Colonic mucosa (tissue), 4 donors: ENCODE results near the gene SMAD3. TPM values are rescaled to one million over a fixed set of nuclear protein-coding genes. Genes with fewer than 3 reads are reported as not detected.

Experiments
- DNase-seq: peaks from one replicate; pipeline ENCODE4 v3.0.0-alpha.2; 2020
- H3K27ac ChIP-seq: fragments of 200-600 bp; one replicate; pipeline ENCODE4 v1.8.0; 2021
- H3K27me3 ChIP-seq: fragments of 200-600 bp; one replicate; pipeline ENCODE4 v1.8.0; 2021
- H3K36me3 ChIP-seq: fragments of 200-600 bp; one replicate; pipeline ENCODE4 v1.8.0; 2021
- H3K4me1 ChIP-seq: fragments of 200-600 bp; one replicate; pipeline ENCODE4 v1.8.0; 2021; ENCODE audit warnings: mild to moderate bottlenecking
- H3K4me3 ChIP-seq: fragments of 200-600 bp; one replicate; pipeline ENCODE4 v1.8.0; 2021
- H3K9ac ChIP-seq, 2 donors: one replicate each; pipeline ENCODE4 v1.7.0; 2013; ENCODE audit warnings: control low read depth in 2 of 2, low read depth in 2 of 2, low read length in 2 of 2
- H3K9me3 ChIP-seq: fragments of 200-600 bp; one replicate; pipeline ENCODE4 v1.8.0; 2021
- intact Hi-C: fragments of 100-400 bp; cut with DNase I; formaldehyde crosslinking; loops from one replicate; pipeline ENCODE4 v1.14.1; 2022
- total RNA-seq, 2 donors: library from RNA; stranded (reverse); fragmentation: NEBNext Ultra II Directional in 1 of 2; extraction: Animal tissue kit (Norgen Biotek cat#: 25700) in 1 of 2; gene quantifications; one replicate each; pipeline ENCODE4 v1.2.1, GENCODE V29; 2021
- TF ChIP-seq, protein P1 (sequence below): fragments of 200-600 bp; IDR thresholded peaks from one replicate; pipeline ENCODE4 v1.8.0; 2022; ENCODE audit warnings: antibody characterized with exemption, mild to moderate bottlenecking
- donor health status: healthy.
- donor health status: DM: no; HTN: no; CAD: no.
- donor health status: DM: no; HTN: no; CAD: no.

SMAD3 gene
- total RNA-seq, 2 donors from 2014 or later: 38.6 to 62.1 TPM

DNA sequence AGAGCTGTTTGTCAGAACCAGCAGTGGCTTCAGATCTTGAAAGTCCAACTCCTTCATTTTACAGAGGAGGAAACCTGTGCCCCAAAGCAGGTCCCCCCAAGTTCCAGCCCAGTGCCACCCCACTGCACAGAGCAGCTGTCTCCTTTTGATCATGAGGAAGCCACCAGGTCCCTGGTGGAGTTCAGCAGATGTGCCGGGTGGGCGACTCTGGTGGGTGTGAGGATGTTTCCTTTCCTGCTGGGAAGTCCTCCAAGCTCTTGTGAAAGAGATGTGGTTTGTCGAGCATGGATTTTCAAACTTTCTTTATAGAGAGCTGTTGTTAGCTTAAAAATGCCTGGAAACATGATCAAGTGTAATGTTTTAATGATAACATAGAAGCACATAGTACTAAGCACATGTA is 52.0 kb downstream of the SMAD3 start:
- Histone ChIP-seq H3K4me1 (peaks cover 25% of the 10 kb centered on the region), H3K9me3 (no peaks in the 10 kb centered on the region), H3K4me3 (no peak overlapping the region), H3K27ac (peak overlapping the region; percentile 42), H3K27me3 (no peaks in the 10 kb centered on the region), H3K9ac (no peak overlapping the region), H3K36me3 (no peaks in the 10 kb centered on the region)
- TF ChIP-seq, protein P1, sequence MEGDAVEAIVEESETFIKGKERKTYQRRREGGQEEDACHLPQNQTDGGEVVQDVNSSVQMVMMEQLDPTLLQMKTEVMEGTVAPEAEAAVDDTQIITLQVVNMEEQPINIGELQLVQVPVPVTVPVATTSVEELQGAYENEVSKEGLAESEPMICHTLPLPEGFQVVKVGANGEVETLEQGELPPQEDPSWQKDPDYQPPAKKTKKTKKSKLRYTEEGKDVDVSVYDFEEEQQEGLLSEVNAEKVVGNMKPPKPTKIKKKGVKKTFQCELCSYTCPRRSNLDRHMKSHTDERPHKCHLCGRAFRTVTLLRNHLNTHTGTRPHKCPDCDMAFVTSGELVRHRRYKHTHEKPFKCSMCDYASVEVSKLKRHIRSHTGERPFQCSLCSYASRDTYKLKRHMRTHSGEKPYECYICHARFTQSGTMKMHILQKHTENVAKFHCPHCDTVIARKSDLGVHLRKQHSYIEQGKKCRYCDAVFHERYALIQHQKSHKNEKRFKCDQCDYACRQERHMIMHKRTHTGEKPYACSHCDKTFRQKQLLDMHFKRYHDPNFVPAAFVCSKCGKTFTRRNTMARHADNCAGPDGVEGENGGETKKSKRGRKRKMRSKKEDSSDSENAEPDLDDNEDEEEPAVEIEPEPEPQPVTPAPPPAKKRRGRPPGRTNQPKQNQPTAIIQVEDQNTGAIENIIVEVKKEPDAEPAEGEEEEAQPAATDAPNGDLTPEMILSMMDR: no peak
- no peak for DNase-seq
- intact Hi-C loops: no loop called here

DNA sequence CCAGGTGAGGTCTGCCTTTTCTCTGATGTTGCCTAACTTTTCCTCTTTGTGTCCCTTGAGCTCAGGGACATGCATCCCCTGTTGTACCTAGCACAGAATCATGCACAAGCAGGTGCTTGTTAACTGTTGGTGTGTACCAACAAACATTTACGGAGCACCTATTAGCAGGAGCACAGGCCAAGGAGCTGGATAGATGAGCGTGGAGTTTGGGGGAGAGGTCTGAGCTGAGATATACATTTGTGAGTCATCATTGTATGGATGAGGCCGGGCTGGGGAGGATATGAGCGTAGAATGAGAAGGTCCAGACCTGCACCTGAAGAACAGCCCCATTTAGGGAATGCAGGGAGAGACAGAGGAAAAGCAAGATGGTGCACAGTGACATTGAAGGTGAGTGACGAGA is 53.4 kb downstream of the SMAD3 start:
- Histone ChIP-seq H3K9ac (no peak overlapping the region), H3K4me3 (no peak overlapping the region), H3K27me3 (no peaks in the 10 kb centered on the region), H3K27ac (no peak overlapping the region), H3K36me3 (no peaks in the 10 kb centered on the region), H3K4me1 (peaks cover 25% of the 10 kb centered on the region), H3K9me3 (no peaks in the 10 kb centered on the region)
- intact Hi-C loops: no loop called here
- TF ChIP-seq, protein P1: no peak
- DNase-seq: no peak

DNA sequence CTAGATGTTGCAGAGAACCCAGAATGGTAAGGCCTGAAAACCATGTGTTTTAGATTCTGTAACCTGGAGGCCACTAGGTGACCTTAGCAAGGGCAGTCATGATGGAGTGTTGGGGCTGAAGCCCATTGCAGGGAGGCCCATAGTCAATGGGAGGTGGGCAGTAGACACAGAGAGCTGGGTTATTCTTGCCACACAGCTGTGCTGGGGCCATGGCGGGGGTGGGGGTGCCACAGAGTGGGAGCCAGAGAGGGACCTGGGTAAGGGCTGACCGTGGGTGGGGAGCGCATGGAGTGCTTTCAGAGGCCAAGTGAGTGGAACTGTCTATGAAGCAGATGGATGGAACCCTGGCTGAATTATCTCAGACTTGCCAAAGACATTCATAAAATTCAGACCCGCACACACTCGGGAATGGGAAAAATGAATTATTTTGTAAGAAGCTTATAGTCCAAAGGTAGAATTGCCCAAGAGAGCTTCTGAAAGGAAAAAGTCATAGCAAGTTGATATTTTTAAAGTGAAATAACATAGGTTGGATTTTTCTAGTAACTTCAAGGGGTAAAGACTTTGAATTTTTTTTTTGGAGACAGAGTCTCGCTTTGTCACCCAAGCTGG is 53.9 kb downstream of the SMAD3 start:
- intact Hi-C loops: no loop called here
- Histone ChIP-seq H3K4me3 (no peak overlapping the region), H3K9me3 (no peaks in the 10 kb centered on the region), H3K27me3 (no peaks in the 10 kb centered on the region), H3K9ac (no peak overlapping the region), H3K27ac (peak overlapping the region; percentile 75), H3K36me3 (no peaks in the 10 kb centered on the region), H3K4me1 (peaks cover 25% of the 10 kb centered on the region)
- no peak for DNase-seq
- TF ChIP-seq, protein P1: no peak

DNA sequence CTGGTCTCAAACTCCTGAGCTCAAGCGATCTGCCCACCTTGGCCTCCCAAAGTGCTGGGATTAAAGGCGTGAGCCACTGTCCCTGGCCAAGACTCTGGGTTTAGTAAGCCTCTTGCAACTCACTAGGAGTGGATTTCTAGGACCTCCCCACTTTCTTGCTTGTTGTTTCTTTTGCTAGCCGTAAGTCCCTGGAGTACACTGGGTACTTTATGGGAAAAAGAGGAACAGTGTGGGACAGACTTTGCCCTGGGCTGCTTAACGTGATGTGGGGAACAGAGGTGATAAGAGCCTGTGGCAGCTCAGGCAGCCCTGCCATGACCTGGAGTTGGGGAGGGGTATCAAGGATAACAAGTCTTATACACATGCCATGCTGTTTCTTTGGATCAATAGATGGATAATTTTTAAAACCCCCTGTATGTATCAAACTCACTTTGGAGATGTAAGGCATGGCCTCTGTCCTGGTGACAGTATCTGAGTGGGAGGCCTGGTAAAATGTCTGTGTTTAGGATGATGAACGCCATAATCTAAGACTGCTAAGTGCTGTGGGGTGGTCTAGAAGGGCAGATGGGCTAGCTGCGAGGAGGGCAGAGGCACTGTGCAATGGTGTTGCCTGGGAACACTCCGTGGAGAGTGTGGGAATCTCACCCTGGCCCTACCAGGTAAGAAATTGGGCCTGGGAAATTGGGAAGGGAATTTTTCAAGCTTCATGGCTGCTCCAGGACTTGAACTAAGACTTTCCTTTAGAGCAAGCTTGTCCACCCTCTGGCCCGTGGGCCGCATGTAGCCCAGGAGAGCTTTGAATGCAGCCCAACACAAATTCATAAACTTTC is 54.8 kb downstream of the SMAD3 start:
- TF ChIP-seq, protein P1: no peak
- Histone ChIP-seq H3K27me3 (no peaks in the 10 kb centered on the region), H3K27ac (peak overlapping the region; percentile 75), H3K36me3 (no peaks in the 10 kb centered on the region), H3K4me3 (no peak overlapping the region), H3K9ac (peak overlapping the region; percentile 44 to 68), H3K9me3 (no peaks in the 10 kb centered on the region), H3K4me1 (peaks cover 25% of the 10 kb centered on the region)
- no peak for DNase-seq
- intact Hi-C loops: no loop called here

DNA sequence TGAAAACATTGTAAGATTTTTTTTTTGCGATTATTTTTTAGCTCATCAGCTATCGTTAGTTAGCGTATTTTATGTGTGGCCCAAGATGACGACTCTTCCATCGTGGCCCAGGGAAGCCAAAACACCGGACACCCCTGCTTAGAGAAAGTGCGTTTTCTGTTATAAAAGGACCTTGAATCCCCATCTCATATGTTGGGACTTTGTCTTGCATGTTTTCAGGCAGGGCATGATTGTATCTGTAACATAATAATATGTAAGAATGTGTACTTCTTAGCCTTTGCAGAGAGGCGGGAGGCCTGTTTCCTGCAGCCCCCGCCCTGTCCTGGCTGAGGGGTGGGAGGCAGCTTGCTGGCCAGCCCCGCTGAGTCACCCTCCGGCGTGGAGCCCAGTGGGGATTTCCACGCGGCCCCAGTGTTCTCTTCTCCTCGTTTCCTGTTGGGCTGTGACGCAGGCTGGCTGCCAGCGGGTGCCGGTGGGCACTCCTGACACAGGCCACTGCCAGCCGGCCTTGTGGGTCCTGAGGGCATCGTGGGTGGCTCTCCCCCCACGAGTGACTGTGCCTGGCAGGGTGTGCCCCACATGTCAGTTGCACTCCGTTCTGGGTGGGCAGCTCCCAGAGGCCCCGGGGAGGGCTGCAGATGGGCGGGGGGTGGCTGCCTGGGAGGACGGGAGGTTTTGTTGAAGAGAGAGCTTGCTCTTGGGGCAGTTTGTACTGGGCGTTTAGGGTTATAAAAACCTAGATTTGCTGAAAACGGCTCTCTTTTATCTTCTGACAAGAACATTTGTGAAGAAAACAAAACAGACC is 55.6 kb downstream of the SMAD3 start:
- Histone ChIP-seq H3K27me3 (no peaks in the 10 kb centered on the region), H3K36me3 (no peaks in the 10 kb centered on the region), H3K27ac (peak overlapping the region; percentile 75), H3K4me1 (peaks cover 24% of the 10 kb centered on the region), H3K9ac (peak overlapping the region; percentile 44 to 68), H3K4me3 (no peak overlapping the region), H3K9me3 (no peaks in the 10 kb centered on the region)
- intact Hi-C loops: no loop called here
- DNase-seq: peak; percentile 84
- TF ChIP-seq, protein P1: no peak
